Astrocyte (in vitro differentiated cells and primary cell): ENCODE results near the gene MYOF. TPM values are rescaled to one million over a fixed set of nuclear protein-coding genes. Genes with fewer than 3 reads are reported as not detected.

ENCODE experiments used
- DNase-seq: peaks from one replicate; pipeline ENCODE4 v3.0.0-alpha.2; 2010; ENCODE audit warnings: low read depth
- FAIRE-seq: peaks from 2 replicates; lab custom pipeline; 2011; peaks lifted over from hg19 to GRCh38; lab: Jason Lieb, UNC
- H2AFZ ChIP-seq: 2 replicates; pipeline ENCODE4 v1.6.0; 2012; ENCODE audit warnings: low read depth, low read length, inconsistent platforms
- H3K27ac ChIP-seq: 2 replicates; pipeline ENCODE4 v1.5.1; 2011; ENCODE audit warnings: low read depth, low read length, inconsistent platforms
- H3K27me3 ChIP-seq: 2 replicates; pipeline ENCODE4 v1.6.0; 2011; ENCODE audit warnings: low read length, inconsistent platforms; ENCODE audit not compliant: insufficient read depth
- H3K36me3 ChIP-seq: 2 replicates; pipeline ENCODE4 v1.5.1; 2011; ENCODE audit warnings: low read length, inconsistent platforms; ENCODE audit not compliant: insufficient read depth
- H3K4me1 ChIP-seq: 2 replicates; pipeline ENCODE4 v1.5.1; 2011; ENCODE audit warnings: low read length, inconsistent platforms; ENCODE audit not compliant: insufficient read depth
- H3K4me2 ChIP-seq: 2 replicates; pipeline ENCODE4 v1.6.0; 2012; ENCODE audit warnings: low read length, inconsistent platforms
- H3K4me3 ChIP-seq: 2 replicates; pipeline ENCODE4 v1.5.1; 2011; ENCODE audit warnings: low read depth, mild to moderate bottlenecking, low read length, inconsistent platforms; ENCODE audit not compliant: insufficient read depth
- H3K79me2 ChIP-seq: 2 replicates; pipeline ENCODE4 v1.6.0; 2012; ENCODE audit warnings: mild to moderate bottlenecking, low read length, inconsistent platforms; ENCODE audit not compliant: insufficient read depth
- H3K9ac ChIP-seq: 2 replicates; pipeline ENCODE4 v1.6.0; 2012; ENCODE audit warnings: mild to moderate bottlenecking, low read length, inconsistent platforms
- H3K9me3 ChIP-seq: 2 replicates; pipeline ENCODE4 v1.5.1; 2012; ENCODE audit warnings: low read depth, mild to moderate bottlenecking, low read length, inconsistent platforms; ENCODE audit not compliant: insufficient read depth
- H4K20me1 ChIP-seq: 2 replicates; pipeline ENCODE4 v1.6.0; 2012; ENCODE audit warnings: low read length, inconsistent platforms; ENCODE audit not compliant: insufficient read depth
- H3K27ac Mint-ChIP-seq: one replicate; pipeline ENCODE4 v1.8.0; 2021; ENCODE audit warnings: mild to moderate bottlenecking, mixed read lengths; ENCODE audit not compliant: unreplicated experiment
- H3K27me3 Mint-ChIP-seq: one replicate; pipeline ENCODE4 v1.8.0; 2021; ENCODE audit warnings: low read depth, mixed read lengths; ENCODE audit not compliant: unreplicated experiment
- H3K36me3 Mint-ChIP-seq: one replicate; pipeline ENCODE4 v1.8.0; 2021; ENCODE audit warnings: low read depth, mixed read lengths; ENCODE audit not compliant: unreplicated experiment
- H3K4me1 Mint-ChIP-seq: one replicate; pipeline ENCODE4 v1.8.0; 2021; ENCODE audit warnings: low read depth, mixed read lengths; ENCODE audit not compliant: unreplicated experiment
- H3K4me3 Mint-ChIP-seq: one replicate; pipeline ENCODE4 v1.8.0; 2021; ENCODE audit warnings: mild to moderate bottlenecking, moderate library complexity, mixed read lengths; ENCODE audit not compliant: unreplicated experiment
- H3K9me3 Mint-ChIP-seq: one replicate; pipeline ENCODE4 v1.8.0; 2021; ENCODE audit warnings: mild to moderate bottlenecking, mixed read lengths; ENCODE audit not compliant: unreplicated experiment
- EZH2 ChIP-seq: IDR thresholded peaks from 2 replicates; pipeline ENCODE4 v1.6.1; 2012; ENCODE audit warnings: mild to moderate bottlenecking, low read length, inconsistent platforms; ENCODE audit not compliant: insufficient read depth
- total RNA-seq: library from RNA; stranded (reverse); gene quantifications from 2 replicates; pipeline ENCODE4 v1.2.1, GENCODE V29; 2021
- TF ChIP-seq, protein P1 (sequence below): IDR thresholded peaks from 2 replicates; pipeline ENCODE4 v1.5.1; 2011; ENCODE audit warnings: low read depth, mild to moderate bottlenecking, inconsistent platforms, low read length, moderate library complexity; ENCODE audit not compliant: insufficient read depth

Gene MYOF
- total RNA-seq, 1 donor from 2014 or later: 306 TPM

DNA sequence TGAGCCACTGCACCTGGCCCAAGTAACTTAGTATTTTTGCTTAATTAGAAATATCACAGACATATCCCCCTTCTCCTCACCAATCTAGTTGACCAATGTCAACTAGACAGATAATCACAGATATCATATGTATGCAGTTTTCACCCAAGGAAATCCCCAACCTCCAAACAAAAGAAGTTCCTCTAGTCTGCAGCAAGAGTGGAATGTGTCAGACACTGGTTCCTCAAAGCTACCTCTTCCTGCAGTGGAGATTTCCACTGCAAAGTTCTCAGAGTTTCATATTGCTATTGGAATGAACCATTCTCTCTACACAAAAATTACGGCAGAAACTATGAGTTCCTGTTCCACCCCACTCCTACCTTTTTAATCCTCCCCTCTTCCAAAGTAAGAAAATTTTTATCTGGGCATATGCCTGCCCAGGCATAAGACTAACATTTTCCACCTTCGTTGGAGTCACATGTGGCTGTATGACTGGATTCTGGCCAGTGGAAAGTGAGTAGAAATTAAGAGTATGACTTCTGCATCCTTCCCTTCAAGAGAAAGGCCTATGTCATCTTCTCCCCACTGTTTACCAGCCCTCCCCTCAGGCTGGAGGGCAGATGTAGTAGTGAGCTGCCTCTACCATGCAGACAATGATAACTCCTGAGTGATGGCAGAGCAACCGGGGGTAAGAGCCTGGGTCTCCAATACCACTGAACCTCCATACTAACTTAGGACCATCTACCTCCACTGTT, 103.0 kb downstream of the MYOF start:
- no peak overlapping the region for H2AFZ ChIP-seq
- peak overlapping the region; percentile 71 for H3K4me2 ChIP-seq
- peaks cover 32% of the 10 kb centered on the region for H3K36me3 Mint-ChIP-seq
- H4K20me1 ChIP-seq: no peaks in the 10 kb centered on the region
- H3K9me3 Mint-ChIP-seq: no peaks in the 10 kb centered on the region
- H3K79me2 ChIP-seq: peaks cover 17% of the 10 kb centered on the region
- H3K27me3 ChIP-seq: no peaks in the 10 kb centered on the region
- DNase-seq (peak; percentile 27), FAIRE-seq (no peak)
- peak overlapping the region; percentile 94 for H3K27ac Mint-ChIP-seq
- H3K27me3 Mint-ChIP-seq: no peaks in the 10 kb centered on the region
- no peaks in the 10 kb centered on the region for H3K9me3 ChIP-seq
- H3K27ac ChIP-seq: peak overlapping the region; percentile 93
- peaks cover 39% of the 10 kb centered on the region for H3K4me1 Mint-ChIP-seq
- H3K9ac ChIP-seq: peak overlapping the region; percentile 76
- no peak overlapping the region for H3K4me3 Mint-ChIP-seq
- H3K4me1 ChIP-seq: peaks cover 55% of the 10 kb centered on the region
- H3K36me3 ChIP-seq: peaks cover 53% of the 10 kb centered on the region
- peak overlapping the region; percentile 6 for H3K4me3 ChIP-seq
- TF ChIP-seq, protein P1, sequence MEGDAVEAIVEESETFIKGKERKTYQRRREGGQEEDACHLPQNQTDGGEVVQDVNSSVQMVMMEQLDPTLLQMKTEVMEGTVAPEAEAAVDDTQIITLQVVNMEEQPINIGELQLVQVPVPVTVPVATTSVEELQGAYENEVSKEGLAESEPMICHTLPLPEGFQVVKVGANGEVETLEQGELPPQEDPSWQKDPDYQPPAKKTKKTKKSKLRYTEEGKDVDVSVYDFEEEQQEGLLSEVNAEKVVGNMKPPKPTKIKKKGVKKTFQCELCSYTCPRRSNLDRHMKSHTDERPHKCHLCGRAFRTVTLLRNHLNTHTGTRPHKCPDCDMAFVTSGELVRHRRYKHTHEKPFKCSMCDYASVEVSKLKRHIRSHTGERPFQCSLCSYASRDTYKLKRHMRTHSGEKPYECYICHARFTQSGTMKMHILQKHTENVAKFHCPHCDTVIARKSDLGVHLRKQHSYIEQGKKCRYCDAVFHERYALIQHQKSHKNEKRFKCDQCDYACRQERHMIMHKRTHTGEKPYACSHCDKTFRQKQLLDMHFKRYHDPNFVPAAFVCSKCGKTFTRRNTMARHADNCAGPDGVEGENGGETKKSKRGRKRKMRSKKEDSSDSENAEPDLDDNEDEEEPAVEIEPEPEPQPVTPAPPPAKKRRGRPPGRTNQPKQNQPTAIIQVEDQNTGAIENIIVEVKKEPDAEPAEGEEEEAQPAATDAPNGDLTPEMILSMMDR: no peak
- TF ChIP-seq EZH2: no peak

DNA sequence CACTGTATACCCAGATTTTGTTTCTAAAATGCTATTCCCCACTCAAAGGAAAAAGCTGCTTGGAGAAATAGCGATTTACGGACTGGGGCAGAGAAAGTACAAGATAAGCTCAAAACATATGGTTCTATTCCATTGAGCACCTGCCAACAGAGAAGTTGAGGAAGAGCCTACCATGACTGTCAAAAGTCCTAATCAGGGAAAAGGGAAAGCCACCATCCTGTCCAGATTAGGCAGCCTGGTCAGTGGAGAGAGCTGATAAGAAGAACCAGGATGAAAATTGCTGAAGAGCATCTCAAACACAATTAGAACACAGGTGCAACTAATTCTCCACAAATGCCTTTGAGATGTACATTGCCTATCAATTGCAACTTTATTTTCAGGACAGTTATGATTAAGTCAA, 104.1 kb downstream of the MYOF start:
- H3K4me2 ChIP-seq: no peak overlapping the region
- H3K27ac Mint-ChIP-seq: no peak overlapping the region

More for the DNA sequence above, 104.1 kb downstream of the MYOF start:
- Mint-ChIP-seq H3K36me3 (peaks cover 37% of the 10 kb centered on the region), H3K9me3 (no peaks in the 10 kb centered on the region), H3K4me1 (peaks cover 28% of the 10 kb centered on the region), H3K27me3 (no peaks in the 10 kb centered on the region), H3K4me3 (no peak overlapping the region)
- no peak overlapping the region for H2AFZ ChIP-seq
- H3K79me2 ChIP-seq: peaks cover 17% of the 10 kb centered on the region
- no peaks in the 10 kb centered on the region for H4K20me1 ChIP-seq
- no peak overlapping the region for H3K4me3 ChIP-seq
- DNase-seq (no peak), FAIRE-seq (no peak)
- TF ChIP-seq EZH2: no peak
- TF ChIP-seq, protein P1: no peak
- no peaks in the 10 kb centered on the region for H3K27me3 ChIP-seq
- peak overlapping the region; percentile 36 for H3K9ac ChIP-seq
- H3K36me3 ChIP-seq: peaks cover 62% of the 10 kb centered on the region
- H3K9me3 ChIP-seq: no peaks in the 10 kb centered on the region
- peak overlapping the region; percentile 84 for H3K27ac ChIP-seq
- H3K4me1 ChIP-seq: peaks cover 46% of the 10 kb centered on the region
